Glomerular visceral epithelial cell (primary cell): Measurements from ENCODE around the gene CDHR3.
A peak's percentile ranks its signal among the peaks of the same experiment; 100 is the strongest.
"Not testable (repeated sequence)": the region's sequence is repeated elsewhere in the genome, so short reads cannot be mapped to it uniquely, and the experiment has no call there.

Source experiments
- DNase-seq: peaks from one replicate; pipeline ENCODE4 v3.0.0-alpha.2; 2016; ENCODE audit errors: extremely low spot score

CDHR3 gene

GRCh38 chr7:105963038-105963667 lies at the start of gene CDHR3:
TSS of gene CDHR3 (plus strand) at chr7:105963264. CDS start at chr7:105963319, 55 bp downstream.
- no peak for DNase-seq

GRCh38 chr7:105913947-105914346 lies 49.1 kb upstream of the CDHR3 start:
- DNase-seq: no peak

- no peak for DNase-seq
Observed at GRCh38 chr7:105916603-105917002, 46.5 kb upstream of the CDHR3 start.

GRCh38 chr7:105917659-105918058 lies 45.4 kb upstream of the CDHR3 start:
- DNase-seq: no peak

- DNase-seq: peak; percentile 26
Observed at GRCh38 chr7:105920766-105921165, 42.3 kb upstream of the CDHR3 start.

- DNase-seq: no peak
Observed at GRCh38 chr7:105924945-105925344, 38.1 kb upstream of the CDHR3 start.

- no peak for DNase-seq
Observed at GRCh38 chr7:105926131-105926530, 36.9 kb upstream of the CDHR3 start.

- DNase-seq: no peak
Observed at GRCh38 chr7:105931179-105931578, 31.9 kb upstream of the CDHR3 start.

- peak; percentile 6 for DNase-seq
Observed at GRCh38 chr7:105932835-105933477, 30.1 kb upstream of the CDHR3 start.

GRCh38 chr7:105934572-105935185 lies 28.4 kb upstream of the CDHR3 start:
- peak; percentile 21 for DNase-seq

GRCh38 chr7:105935250-105935649 lies 27.8 kb upstream of the CDHR3 start:
- DNase-seq: no peak

GRCh38 chr7:105937411-105937810 lies 25.7 kb upstream of the CDHR3 start:
- DNase-seq: no peak

GRCh38 chr7:105940109-105940508 lies 23.0 kb upstream of the CDHR3 start:
- DNase-seq: no peak

GRCh38 chr7:105941596-105941995 lies 21.5 kb upstream of the CDHR3 start:
- DNase-seq: no peak

GRCh38 chr7:105943486-105943885 lies 19.6 kb upstream of the CDHR3 start:
- DNase-seq: no peak

GRCh38 chr7:105945848-105946247 lies 17.2 kb upstream of the CDHR3 start:
- DNase-seq: no peak

GRCh38 chr7:105951597-105951996 lies 11.5 kb upstream of the CDHR3 start:
- no peak for DNase-seq

- DNase-seq: no peak
Observed at GRCh38 chr7:105952917-105953595, 10.0 kb upstream of the CDHR3 start.

- no peak for DNase-seq
Observed at GRCh38 chr7:105954711-105955110, 8.4 kb upstream of the CDHR3 start.

GRCh38 chr7:105955651-105956466 lies 7.2 kb upstream of the CDHR3 start:
- DNase-seq: not testable (repeated sequence)

GRCh38 chr7:105958012-105958411 lies 5.1 kb upstream of the CDHR3 start:
- DNase-seq: no peak

GRCh38 chr7:105962353-105962752 lies 711 bp upstream of the CDHR3 start:
- DNase-seq: no peak
